Heart right ventricle (tissue), 16 donors: ENCODE data around the gene LRMDA. TPM values are rescaled to one million over a fixed set of nuclear protein-coding genes. Genes with fewer than 3 reads are reported as not detected.

Source experiments
- ATAC-seq, 8 donors: fragments of 200-7000 bp; cut with Tn5 transposase; one replicate each; pipeline ENCODE4 v1.9.1; 2020; ENCODE audit warnings: mild to moderate bottlenecking in 8 of 8, moderate library complexity in 8 of 8, moderate number of reproducible peaks in 1 of 8
- DNase-seq, 2 donors: peaks; one replicate each; pipeline ENCODE4 v3.0.0-alpha.2; 2020
- H3K27ac ChIP-seq, 10 donors: fragments of 200-600 bp; sonication (generic) in 2 of 10; one replicate each; pipeline versions ENCODE4 v1.5.0 to v1.8.0; 2020 to 2022; ENCODE audit warnings: mild to moderate bottlenecking in 3 of 10
- H3K27me3 ChIP-seq, 7 donors: fragments of 200-600 bp; one replicate each; pipeline ENCODE4 v1.8.0; 2021 to 2022; ENCODE audit warnings: mild to moderate bottlenecking in 2 of 7
- H3K36me3 ChIP-seq, 9 donors: fragments of 200-600 bp; sonication (generic) in 1 of 9; one replicate each; pipeline versions ENCODE4 v1.5.0 to v1.8.0; 2020 to 2022; ENCODE audit warnings: mild to moderate bottlenecking in 2 of 9
- H3K4me1 ChIP-seq, 9 donors: fragments of 200-600 bp; sonication (generic) in 1 of 9; one replicate each; pipeline versions ENCODE4 v1.5.0 to v1.8.0; 2020 to 2022; ENCODE audit warnings: mild to moderate bottlenecking in 4 of 9
- H3K4me3 ChIP-seq, 10 donors: fragments of 200-600 bp; sonication (generic) in 2 of 10; one replicate each; pipeline versions ENCODE4 v1.5.0 to v1.8.0; 2020 to 2022; ENCODE audit warnings: mild to moderate bottlenecking in 7 of 10, moderate library complexity in 2 of 10
- H3K9me3 ChIP-seq, 11 donors: fragments of 200-600 bp in 10 of 11; sonication (generic) in 2 of 11; one replicate each; pipeline versions ENCODE4 v1.5.0 to v1.8.0; 2013 to 2022; ENCODE audit warnings: mild to moderate bottlenecking in 2 of 11, control low read depth in 1 of 11, moderate library complexity in 1 of 11
- CTCF ChIP-seq, 9 donors: fragments of 200-600 bp; sonication (generic) in 2 of 9; IDR thresholded peaks; one replicate each; pipeline versions ENCODE4 v1.5.0 to v1.8.0; 2021 to 2022; ENCODE audit warnings: antibody characterized with exemption in 9 of 9, mild to moderate bottlenecking in 5 of 9, moderate library complexity in 1 of 9
- WGBS, 2 donors: extraction: QIAGEN DNeasy Blood & Tissue Kit; methylation state at CpG; one replicate each; pipeline ENCODE4 v1.1.7; 2013; ENCODE audit warnings: inconsistent platforms in 1 of 2; 5-methylcytosine and 5-hydroxymethylcytosine counted together
- intact Hi-C, 10 donors: fragments of 100-400 bp; cut with DNase I; formaldehyde crosslinking; loops; one replicate each; pipeline versions ENCODE4 v1.11.1 to v1.14.2; 2022
- polyA plus RNA-seq, 2 donors: library from polyadenylated mRNA; stranded (reverse); fragments of 200-250 nt; gene quantifications; one replicate each; pipeline ENCODE4 v1.2.3, GENCODE V29; 2013
- total RNA-seq, 10 donors: library from RNA; stranded (reverse); fragmentation: NEBNext Ultra II Directional in 3 of 10; extraction: Animal tissue kit (Norgen Biotek cat#: 25700) in 3 of 10; gene quantifications; one replicate each; pipeline versions ENCODE4 v1.2.1 to v1.2.4, GENCODE V29; 2021 to 2023
- donor health status: Arrhythmogenic right ventricular cardiomyopathy.
- donor health status: ischemic (EF 13 %, LVEDD 7.1; RV severe dilation, severe dysfunction).
- donor health status: healthy with polysubstance abuse.
- donor health status: DM: no; HTN: yes; CAD: no.
- donor health status: DM: no; HTN: no; CAD: no.
- donor health status: ischemic (EF 25% LVEDD 6.9; RV normal size, moderate dysfunction).
- donor health status: ischemic (EF 25% LVEDD 5.7; RV mildly dilated, moderate dysfunction).
- donor health status: healthy.
- donor health status: DM: yes; HTN: yes; CAD: no.
- donor health status: Ischemic cardiomyopathy.
- donor health status: ischemic (EF 35%, LVEDD 5.7; RV mildly dilated, moderate dysfunction).
- donor health status: nonischemic (EF 11% LVEDD 7.7; RV severe dilation, severe dysfunction).
- donor health status: DM: yes; HTN: yes; CAD: no.
- donor health status: PGD.
- donor health status: ischemic (EF 29% LVEDD 5.4; RV normal size, mild dysfunction).
- donor health status: nonischemic (EF 23%, LVEDD 6.1; RV moderate dilation, normal function).

Gene LRMDA
- total and polyA plus RNA-seq, 12 donors: 4.0 to 59.8 (median 12.7) TPM

GRCh38 chr10:76185471-76186301 lies 754.3 kb downstream of the LRMDA start:
- WGBS, 2 donors: 44 to 57% methylated on average over 10 of the region's 10 CpGs
- Histone ChIP-seq H3K9me3 (no peaks in the 10 kb centered on the region), H3K4me1 (peaks cover 0 to 20% (median 6%) of the 10 kb centered on the region in 9 donors), H3K4me3 (no peak overlapping the region), H3K27me3 (no peaks in the 10 kb centered on the region), H3K27ac (peak overlapping the region in 3 of 10 donors; percentile 3 to 23 (median 20)), H3K36me3 (no peaks in the 10 kb centered on the region)
- TF ChIP-seq CTCF (IDR thresholded peaks at IDR 0.05): no peak
- DNase-seq: no peak
- peak in 3 of 8 donors; percentile 38 to 77 (median 46) for ATAC-seq
- intact Hi-C loops: loop anchor here in 1 of 10 donors (10.0 kb wide), 1 partner anchor 109 kb away; no protein-coding TSS in a partner anchor

- no peak for TF ChIP-seq CTCF (IDR thresholded peaks at IDR 0.05)
- Histone ChIP-seq H3K4me3 (no peak overlapping the region), H3K27ac (no peak overlapping the region), H3K36me3 (no peaks in the 10 kb centered on the region), H3K9me3 (no peaks in the 10 kb centered on the region), H3K27me3 (no peaks in the 10 kb centered on the region), H3K4me1 (peaks cover 0 to 20% (median 6%) of the 10 kb centered on the region in 9 donors)
- no peak for ATAC-seq
- WGBS, 2 donors: 92 to 96% methylated on average over 3 of the region's 3 CpGs
- intact Hi-C loops: loop anchor here in 1 of 10 donors (10.0 kb wide), 1 partner anchor 107 kb away; no protein-coding TSS in a partner anchor
- no peak for DNase-seq
These were observed 756.8 kb downstream of the LRMDA start for GRCh38 chr10:76188216-76188615.

DNA sequence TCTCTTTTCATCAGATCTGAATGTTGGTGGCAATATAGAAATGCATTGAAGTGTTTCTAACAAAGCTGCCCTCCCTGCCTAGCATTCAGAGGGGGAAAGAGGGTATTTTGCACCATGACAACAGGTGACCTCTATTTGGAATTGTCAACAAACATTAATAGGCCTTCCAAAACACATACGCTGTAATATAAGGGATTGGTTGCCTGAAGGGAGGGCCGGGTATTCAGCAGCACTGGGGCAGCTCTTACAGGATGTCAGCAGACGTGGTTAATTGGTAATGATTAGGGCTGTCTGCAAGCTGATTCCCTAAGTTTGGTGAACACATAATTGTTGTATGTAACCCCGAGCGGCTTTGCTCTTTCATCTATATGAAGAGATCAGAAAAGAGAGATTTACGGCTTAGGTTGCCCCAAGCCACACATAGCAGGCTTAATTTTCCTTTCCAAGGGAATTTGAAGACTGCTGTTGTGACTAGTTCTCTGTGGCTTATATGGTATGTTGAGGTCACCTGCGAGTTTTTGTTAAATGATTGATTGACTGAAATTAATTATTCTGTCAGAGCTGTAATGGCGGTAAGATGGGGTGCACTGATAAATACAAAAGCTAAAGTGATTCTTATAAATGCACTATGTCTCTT lies 759.3 kb downstream of the LRMDA start:
- DNase-seq (no peak), ATAC-seq (no peak)
- Histone ChIP-seq H3K9me3 (no peaks in the 10 kb centered on the region), H3K4me1 (peaks cover 0 to 8% (median under 1%) of the 10 kb centered on the region in 9 donors), H3K36me3 (no peaks in the 10 kb centered on the region), H3K27me3 (no peaks in the 10 kb centered on the region), H3K4me3 (no peak overlapping the region), H3K27ac (no peak overlapping the region)
- intact Hi-C loops: no loop called here
- WGBS, 2 donors: 94 to 96% methylated on average over 8 of the region's 8 CpGs
- no peak for TF ChIP-seq CTCF (IDR thresholded peaks at IDR 0.05)

GRCh38 chr10:76191336-76191735 lies 759.9 kb downstream of the LRMDA start:
- H3K9me3 ChIP-seq: no peaks in the 10 kb centered on the region
- DNase-seq: no peak
- WGBS, 2 donors: 97 to 100% methylated on average over 1 of the region's 1 CpG
- no peaks in the 10 kb centered on the region for H3K36me3 ChIP-seq
- peaks cover 0 to 9% (median 0%) of the 10 kb centered on the region in 9 donors for H3K4me1 ChIP-seq
- no peak overlapping the region for H3K4me3 ChIP-seq
- H3K27me3 ChIP-seq: no peaks in the 10 kb centered on the region
- ATAC-seq: no peak
- H3K27ac ChIP-seq: no peak overlapping the region
- intact Hi-C loops: no loop called here
- no peak for TF ChIP-seq CTCF (IDR thresholded peaks at IDR 0.05)
